H1 (cell line): ENCODE data around the gene MAP7D1. TPM values are rescaled to one million over a fixed set of nuclear protein-coding genes. Genes with fewer than 3 reads are reported as not detected.

Source experiments
- CTCF ChIA-PET: fragments of 300-600 bp; sonication (Branson Sonifier 250); formaldehyde crosslinking; loops from one replicate; lab custom pipeline; 2021; ENCODE audit not compliant: partially characterized antibody; lab: Charles Lee
- POLR2A ChIA-PET: fragments of 300-600 bp; sonication (Branson Sonifier 250); formaldehyde crosslinking; loops from one replicate; lab custom pipeline; 2021; ENCODE audit warnings: inconsistent platforms; ENCODE audit not compliant: partially characterized antibody; lab: Charles Lee
- DNase-seq, 2 experiments: peaks; one replicate each; pipeline versions ENCODE4 v3.0.0 to v3.0.0-alpha.2; 2010 to 2022; ENCODE audit warnings: low spot score in 2 of 2, low read depth in 1 of 2, mixed read lengths in 1 of 2
- FAIRE-seq: peaks from 2 replicates; lab custom pipeline; 2011; peaks lifted over from hg19 to GRCh38; lab: Jason Lieb, UNC
- H2AFZ ChIP-seq: 2 replicates; pipeline ENCODE4 v1.8.1; 2012; ENCODE audit warnings: low read length, inconsistent platforms
- H2AK5ac ChIP-seq: 2 replicates; pipeline ENCODE4 v1.6.1; 2013; ENCODE audit warnings: low read depth, low read length
- H2BK120ac ChIP-seq: replicated peaks from 2 replicates; pipeline ENCODE3; 2013; ENCODE audit warnings: low read depth, low read length, inconsistent platforms
- H2BK12ac ChIP-seq: 2 replicates; pipeline ENCODE4 v1.6.1; 2013; ENCODE audit warnings: low read depth, low read length
- H2BK15ac ChIP-seq: 2 replicates; pipeline ENCODE4 v1.6.1; 2013; ENCODE audit warnings: low read length
- H2BK20ac ChIP-seq: 2 replicates; pipeline ENCODE4 v1.6.1; 2013; ENCODE audit warnings: low read length
- H2BK5ac ChIP-seq: 2 replicates; pipeline ENCODE4 v1.6.1; 2013; ENCODE audit warnings: low read depth, low read length
- H3K14ac ChIP-seq: 2 replicates; pipeline ENCODE4 v1.6.1; 2013; ENCODE audit warnings: inconsistent platforms; ENCODE audit not compliant: insufficient read length
- H3K18ac ChIP-seq: 2 replicates; pipeline ENCODE4 v1.6.1; 2013; ENCODE audit warnings: low read length; ENCODE audit errors: extremely low read depth
- H3K23ac ChIP-seq: 2 replicates; pipeline ENCODE4 v1.6.1; 2013; ENCODE audit warnings: inconsistent platforms; ENCODE audit not compliant: insufficient read length
- H3K23me2 ChIP-seq: 2 replicates; pipeline ENCODE4 v1.6.1; 2013; ENCODE audit warnings: low read depth, low read length
- H3K27ac ChIP-seq: 2 replicates; pipeline ENCODE4 v1.6.1; 2011; ENCODE audit warnings: low read depth, low read length, inconsistent platforms
- H3K27me3 ChIP-seq, 4 experiments: replicated peaks in 1 of 4; 1 replicate in 1 of 4; 2 replicates in 3 of 4; pipeline versions ENCODE4 v1.6.1 to v1.8.1; 2011 to 2013; ENCODE audit warnings: low read length in 3 of 4, mild to moderate bottlenecking in 3 of 4, inconsistent platforms in 2 of 4, mixed read lengths in 2 of 4, moderate library complexity in 1 of 4; ENCODE audit not compliant: control insufficient read depth in 3 of 4, insufficient read depth in 3 of 4; ENCODE audit errors: extremely low read depth in 1 of 4
- H3K36me3 ChIP-seq, 4 experiments: 2 replicates each; pipeline versions ENCODE4 v1.6.1 to v1.8.1; 2011 to 2013; ENCODE audit warnings: mild to moderate bottlenecking in 4 of 4, low read length in 3 of 4, moderate library complexity in 2 of 4, control low read depth in 1 of 4, inconsistent platforms in 1 of 4; ENCODE audit not compliant: insufficient read depth in 4 of 4, control insufficient read depth in 2 of 4
- H3K4ac ChIP-seq: replicated peaks from 2 replicates; pipeline ENCODE3; 2013; ENCODE audit warnings: low read length, low read depth, mixed read lengths, inconsistent platforms; ENCODE audit not compliant: insufficient read length
- H3K4me1 ChIP-seq, 4 experiments: replicated peaks in 1 of 4; 1 replicate in 1 of 4; 2 replicates in 3 of 4; pipeline versions ENCODE4 v1.6.1 to v1.8.1; 2011 to 2013; ENCODE audit warnings: low read length in 3 of 4, inconsistent platforms in 2 of 4, mixed read lengths in 1 of 4; ENCODE audit not compliant: insufficient read depth in 4 of 4, control insufficient read depth in 3 of 4
- H3K4me2 ChIP-seq, 2 experiments: 2 replicates each; pipeline versions ENCODE4 v1.6.1 to v1.8.1; 2011 to 2013; ENCODE audit warnings: low read depth in 2 of 2, low read length in 2 of 2, control low read depth in 1 of 2, inconsistent platforms in 1 of 2, mild to moderate bottlenecking in 1 of 2; ENCODE audit not compliant: insufficient read depth in 1 of 2
- H3K4me3 ChIP-seq, 4 experiments: fragments of 200-600, 300-600 bp in 1 of 4; sonication (generic), shearing (Covaris generic), sonication (Bioruptor Twin) in 1 of 4; 2 replicates each; pipeline versions ENCODE4 v1.5.1 to v1.8.1; 2011 to 2016; ENCODE audit warnings: low read length in 4 of 4, low read depth in 3 of 4, control low read depth in 2 of 4, inconsistent platforms in 2 of 4, mild to moderate bottlenecking in 2 of 4, mixed read lengths in 1 of 4, moderate library complexity in 1 of 4; ENCODE audit not compliant: insufficient read depth in 2 of 4; ENCODE audit errors: extremely low read depth in 1 of 4
- H3K56ac ChIP-seq: replicated peaks from 2 replicates; pipeline ENCODE3; 2013; ENCODE audit warnings: low read depth, mild to moderate bottlenecking, mixed read lengths, low read length, inconsistent platforms; ENCODE audit not compliant: insufficient read length
- H3K79me1 ChIP-seq: 2 replicates; pipeline ENCODE4 v1.6.1; 2013; ENCODE audit warnings: low read depth, low read length, control low read depth
- H3K79me2 ChIP-seq, 2 experiments: 2 replicates each; pipeline versions ENCODE4 v1.6.1 to v1.8.1; 2012 to 2013; ENCODE audit warnings: low read length in 2 of 2, mild to moderate bottlenecking in 2 of 2, inconsistent platforms in 1 of 2; ENCODE audit not compliant: insufficient read depth in 2 of 2, control insufficient read depth in 1 of 2
- H3K9ac ChIP-seq, 4 experiments: replicated peaks in 1 of 4; 1 replicate in 1 of 4; 2 replicates in 3 of 4; pipeline versions ENCODE4 v1.6.1 to v1.8.1; 2011 to 2013; ENCODE audit warnings: low read depth in 3 of 4, low read length in 3 of 4, control low read depth in 2 of 4, mild to moderate bottlenecking in 2 of 4, moderate library complexity in 2 of 4, inconsistent platforms in 1 of 4; ENCODE audit errors: extremely low read depth in 1 of 4
- H3K9me3 ChIP-seq, 2 experiments: 2 replicates each; pipeline versions ENCODE4 v1.6.1 to v1.8.1; 2012 to 2013; ENCODE audit warnings: mild to moderate bottlenecking in 2 of 2, moderate library complexity in 2 of 2, control low read depth in 1 of 2, inconsistent platforms in 1 of 2, low read depth in 1 of 2, low read length in 1 of 2, mixed read lengths in 1 of 2; ENCODE audit not compliant: insufficient read depth in 2 of 2
- H4K20me1 ChIP-seq, 2 experiments: replicated peaks in 1 of 2; 2 replicates each; pipeline versions ENCODE3 to v1.8.1; 2011 to 2013; ENCODE audit warnings: inconsistent platforms in 2 of 2, low read length in 2 of 2, mild to moderate bottlenecking in 1 of 2; ENCODE audit not compliant: insufficient read depth in 2 of 2, control insufficient read depth in 1 of 2
- H4K5ac ChIP-seq: 2 replicates; pipeline ENCODE4 v1.6.1; 2013; ENCODE audit warnings: low read length, low read depth, mixed read lengths, inconsistent platforms; ENCODE audit not compliant: insufficient read length
- H4K8ac ChIP-seq: 2 replicates; pipeline ENCODE4 v1.8.0; 2013; ENCODE audit warnings: mild to moderate bottlenecking, moderate library complexity, low read length, inconsistent platforms; ENCODE audit not compliant: insufficient read depth; ENCODE audit errors: extremely low read depth
- H4K91ac ChIP-seq: replicated peaks from 2 replicates; pipeline ENCODE3; 2013; ENCODE audit warnings: low read length, mixed read lengths, inconsistent platforms; ENCODE audit not compliant: insufficient read length
- ASH2L ChIP-seq: fragments of 200-600, 300-600 bp; sonication (generic); IDR thresholded peaks from one replicate; pipeline ENCODE4 v1.7.1; 2017; ENCODE audit warnings: low read length
- CBX5 ChIP-seq: fragments of 300-800, 300-1000 bp; sonication (generic); IDR thresholded peaks from 2 replicates; pipeline ENCODE4 v1.7.1; 2016; ENCODE audit warnings: antibody characterized with exemption, low read length, low read depth
- CHD1 ChIP-seq: IDR thresholded peaks from 2 replicates; pipeline ENCODE4 v1.6.1; 2012; ENCODE audit warnings: low read depth, low read length, improper control_type of control experiment
- CTBP2 ChIP-seq: IDR thresholded peaks from 2 replicates; pipeline ENCODE4 v1.7.0; 2011; ENCODE audit warnings: borderline replicate concordance, mild to moderate bottlenecking, moderate library complexity, mixed read lengths, low read length; ENCODE audit not compliant: insufficient read depth, insufficient read length
- E2F6 ChIP-seq: IDR thresholded peaks from 2 replicates; pipeline ENCODE4 v1.6.1; 2012; ENCODE audit warnings: inconsistent platforms
- EGR1 ChIP-seq: IDR thresholded peaks from 2 replicates; pipeline ENCODE4 v1.6.1; 2011; ENCODE audit warnings: low read depth, low read length, borderline replicate concordance
- HDAC2 ChIP-seq, 2 experiments: fragments of 300-600 bp in 1 of 2; sonication (generic) in 1 of 2; IDR thresholded peaks; 2 replicates each; pipeline ENCODE4 v1.6.1; 2011 to 2012; ENCODE audit warnings: low read depth in 2 of 2, low read length in 2 of 2, mild to moderate bottlenecking in 2 of 2, moderate library complexity in 2 of 2, borderline replicate concordance in 1 of 2, inconsistent platforms in 1 of 2
- KDM5A ChIP-seq: fragments of 200-600 bp; IDR thresholded peaks from 2 replicates; pipeline ENCODE4 v1.7.1; 2012; ENCODE audit warnings: mild to moderate bottlenecking, low read length, inconsistent platforms, mixed read lengths
- POLR2A ChIP-seq, 2 experiments: IDR thresholded peaks; 1 replicate in 1 of 2; 2 replicates in 1 of 2; pipeline ENCODE4 v1.6.1; 2011; ENCODE audit warnings: low read depth in 2 of 2, low read length in 2 of 2, mild to moderate bottlenecking in 2 of 2; ENCODE audit errors: control extremely low read depth in 1 of 2
- RXRA ChIP-seq: IDR thresholded peaks from 2 replicates; pipeline ENCODE4 v1.6.1; 2011; ENCODE audit warnings: low read depth, mild to moderate bottlenecking, low read length, moderate library complexity; ENCODE audit not compliant: insufficient read depth
- TAF1 ChIP-seq: IDR thresholded peaks from 2 replicates; pipeline ENCODE4 v1.6.1; 2011; ENCODE audit warnings: mild to moderate bottlenecking, low read depth, low read length
- TBP ChIP-seq: IDR thresholded peaks from 2 replicates; pipeline ENCODE4 v1.6.1; 2011; ENCODE audit warnings: low read depth, low read length, improper control_type of control experiment
- WGBS, 2 experiments: shearing (Covaris generic) in 1 of 2; methylation state at CpG; one replicate each; pipeline versions ENCODE4 v1.1.6 to v1.1.7; 2013 to 2015; ENCODE audit warnings: low lambda C conversion rate in 2 of 2, mixed read lengths in 2 of 2, inconsistent platforms in 1 of 2, low coverage in 1 of 2, missing lambda C conversion rate in 1 of 2; ENCODE audit not compliant: insufficient replicate concordance in 2 of 2, insufficient coverage in 1 of 2, insufficient read length in 1 of 2; ENCODE audit errors: extremely low coverage in 1 of 2, missing lambda C conversion rate in 1 of 2; 5-methylcytosine and 5-hydroxymethylcytosine counted together
- polyA plus RNA-seq, 7 experiments: library from polyadenylated mRNA; depleted of rRNA in 3 of 7; stranded (reverse) in 5 of 7; unstranded in 2 of 7; fragments of >200 nt in 5 of 7; fragments of 200-250 nt in 2 of 7; gene quantifications; 1 replicate in 5 of 7; 2 replicates in 1 of 7; 4 replicates in 1 of 7; pipeline versions ENCODE4 v1.2.1 to v1.2.3, GENCODE V29; 2011 to 2013; ENCODE audit warnings: missing spikeins in 2 of 7, mixed read lengths in 2 of 7
- total RNA-seq: library from RNA; stranded (reverse); fragmentation: NEBNext Ultra II Directional; extraction: Animal tissue kit (Norgen Biotek cat#: 25700); gene quantifications from 2 replicates; pipeline ENCODE4 v1.2.1, GENCODE V29; 2021

Gene MAP7D1
- total and polyA plus RNA-seq, 2 of the 8 experiments (the other 6 are each of a cell fraction or from before 2014, with no cell fraction given), result 18.2 to 52.4 TPM

DNA sequence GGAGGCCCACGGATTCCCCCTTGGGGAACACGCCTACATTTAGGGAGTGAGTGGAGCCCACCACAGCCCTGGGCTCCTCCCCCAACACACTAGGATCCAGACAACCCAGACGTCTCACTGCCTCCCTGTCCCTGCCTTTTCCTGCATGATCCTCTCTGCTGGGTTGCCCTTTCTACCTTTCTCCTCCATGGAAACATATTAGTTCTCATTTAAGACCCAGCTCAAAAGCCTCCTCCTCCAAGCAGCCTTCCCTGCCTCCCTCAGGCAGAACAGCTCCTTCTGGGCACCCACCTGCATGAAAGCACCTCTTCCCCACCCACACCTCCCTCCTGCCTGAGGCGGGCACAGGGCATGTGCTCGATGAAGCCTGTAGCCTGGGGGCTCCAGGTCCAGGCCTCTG is 41.6 kb upstream of the MAP7D1 start:
- Histone ChIP-seq H4K5ac (peak overlapping the region; percentile 0), H2AK5ac (no peak overlapping the region), H4K8ac (no peak overlapping the region), H3K79me1 (no peaks in the 10 kb centered on the region), H3K14ac (no peak overlapping the region), H3K79me2 (no peaks in the 10 kb centered on the region), H3K4me1 (peaks cover 0 to 10% (median 5%) of the 10 kb centered on the region in 4 experiments; a peak in 5 of 7 replicates), H3K27me3 (no peaks in the 10 kb centered on the region; a peak in 1 of 7 replicates), H2BK120ac (no peak overlapping the region), H2AFZ (no peak overlapping the region), H3K9ac (no peak overlapping the region), H3K4me2 (no peak overlapping the region), H3K9me3 (no peaks in the 10 kb centered on the region), H3K18ac (no peak overlapping the region; the same call in 1 of the 2 replicates), H3K36me3 (no peaks in the 10 kb centered on the region), H3K4ac (no peak overlapping the region), H3K56ac (no peak overlapping the region), H2BK12ac (no peak overlapping the region), H3K23me2 (no peaks in the 10 kb centered on the region), H2BK20ac (no peak overlapping the region), H3K27ac (no peak overlapping the region), H4K91ac (no peak overlapping the region), H4K20me1 (no peaks in the 10 kb centered on the region), H2BK5ac (no peak overlapping the region), H2BK15ac (peak overlapping the region; percentile 81; the same call in 1 of the 2 replicates), H3K23ac (no peak overlapping the region), H3K4me3 (no peak overlapping the region)
- FAIRE-seq (no peak), DNase-seq (no peak)
- 78% methylated on average over 5 of the region's 5 CpGs; no CpG with 5 or more reads in 1 of the 2 experiments for WGBS, 2 experiments
- ChIA-PET POLR2A (interaction anchor here (1.0 kb wide), 1 partner anchor 286 kb away, joined by 3 read pairs; no protein-coding TSS in a partner anchor), CTCF (interaction anchor here (1.3 to 32.6 kb wide), 6 partner anchors 9 to 73 kb away, joined by 3 to 738 read pairs (median 26); no protein-coding TSS in a partner anchor)
- TF ChIP-seq E2F6 (no peak), HDAC2 (IDR thresholded peaks at IDR 0.05; ENCODE audit: borderline replicate concordance in 1 of 2, low read depth in 2 of 2, low read length in 2 of 2) (no peak), KDM5A (no peak), TAF1 (no peak), EGR1 (no peak), CHD1 (no peak), RXRA (no peak), CBX5 (no peak), TBP (no peak), ASH2L (no peak), CTBP2 (no peak), POLR2A (IDR thresholded peaks at IDR 0.05; ENCODE audit: control extremely low read depth in 1 of 2, low read depth in 2 of 2, low read length in 2 of 2) (no peak)
